ENCODE measurements around the gene CACNA2D3.

CACNA2D3 gene

GRCh38 chr3:54642147-54642546 is 519.8 kb downstream of the CACNA2D3 start:
- no peak for DNase-seq

- DNase-seq: no peak
Observed at GRCh38 chr3:54647721-54648120, 525.4 kb downstream of the CACNA2D3 start.

GRCh38 chr3:54649551-54649950 is 527.2 kb downstream of the CACNA2D3 start:
- no peak for DNase-seq

- DNase-seq: no peak
Observed at GRCh38 chr3:54653456-54654195, 531.3 kb downstream of the CACNA2D3 start.

- no peak for DNase-seq
Observed at GRCh38 chr3:54654776-54655175, 532.4 kb downstream of the CACNA2D3 start.

- no peak for DNase-seq
Observed at GRCh38 chr3:54659347-54659746, 537.0 kb downstream of the CACNA2D3 start.

- no peak for DNase-seq
Observed at GRCh38 chr3:54660714-54661132, 538.4 kb downstream of the CACNA2D3 start.

GRCh38 chr3:54661151-54661550 is 538.8 kb downstream of the CACNA2D3 start:
- no peak for DNase-seq

GRCh38 chr3:54663501-54664011 is 541.2 kb downstream of the CACNA2D3 start:
- DNase-seq: no peak

- no peak for DNase-seq
Observed at GRCh38 chr3:54665016-54665600, 542.8 kb downstream of the CACNA2D3 start.

- no peak for DNase-seq
Observed at GRCh38 chr3:54668236-54668635, 545.9 kb downstream of the CACNA2D3 start.

- DNase-seq: no peak
Observed at GRCh38 chr3:54670201-54671000, 548.0 kb downstream of the CACNA2D3 start.

GRCh38 chr3:54671511-54671910 is 549.2 kb downstream of the CACNA2D3 start:
- DNase-seq: no peak

- no peak for DNase-seq
Observed at GRCh38 chr3:54676087-54676486, 553.7 kb downstream of the CACNA2D3 start.

- no peak for DNase-seq
Observed at GRCh38 chr3:54681706-54682105, 559.4 kb downstream of the CACNA2D3 start.

GRCh38 chr3:54685213-54685612 is 562.9 kb downstream of the CACNA2D3 start:
- DNase-seq: no peak

- DNase-seq: no peak
Observed at GRCh38 chr3:54691289-54691771, 569.0 kb downstream of the CACNA2D3 start.

GRCh38 chr3:54696313-54696712 is 574.0 kb downstream of the CACNA2D3 start:
- DNase-seq: no peak

GRCh38 chr3:54698054-54698453 is 575.7 kb downstream of the CACNA2D3 start:
- DNase-seq: no peak

GRCh38 chr3:54703923-54704322 is 581.6 kb downstream of the CACNA2D3 start:
- DNase-seq: no peak

- DNase-seq: no peak
Observed at GRCh38 chr3:54705730-54706129, 583.4 kb downstream of the CACNA2D3 start.

- no peak for DNase-seq
Observed at GRCh38 chr3:54706738-54707137, 584.4 kb downstream of the CACNA2D3 start.

- DNase-seq: no peak
Observed at GRCh38 chr3:54709785-54710184, 587.4 kb downstream of the CACNA2D3 start.

- DNase-seq: no peak
Observed at GRCh38 chr3:54710954-54711353, 588.6 kb downstream of the CACNA2D3 start.
